M059J (cell line): ENCODE results near the gene RABL3. TPM values are rescaled to one million over a fixed set of nuclear protein-coding genes. Genes with fewer than 3 reads are reported as not detected.
"Not testable (repeated sequence)": the region's sequence is repeated elsewhere in the genome, so short reads cannot be mapped to it uniquely, and the experiment has no call there.

Experiments
- DNase-seq: peaks from one replicate; pipeline ENCODE4 v3.0.0-alpha.2; 2012; ENCODE audit warnings: low read depth
- total RNA-seq: library from RNA; depleted of rRNA; stranded (reverse); fragments of >200 nt; shearing (Covaris generic); gene quantifications from 2 replicates; pipeline ENCODE4 v1.2.3, GENCODE V29; 2014; rRNA removed

The RABL3 gene
- total RNA-seq, 1 experiment from 2014 or later = 27.9 TPM

DNA sequence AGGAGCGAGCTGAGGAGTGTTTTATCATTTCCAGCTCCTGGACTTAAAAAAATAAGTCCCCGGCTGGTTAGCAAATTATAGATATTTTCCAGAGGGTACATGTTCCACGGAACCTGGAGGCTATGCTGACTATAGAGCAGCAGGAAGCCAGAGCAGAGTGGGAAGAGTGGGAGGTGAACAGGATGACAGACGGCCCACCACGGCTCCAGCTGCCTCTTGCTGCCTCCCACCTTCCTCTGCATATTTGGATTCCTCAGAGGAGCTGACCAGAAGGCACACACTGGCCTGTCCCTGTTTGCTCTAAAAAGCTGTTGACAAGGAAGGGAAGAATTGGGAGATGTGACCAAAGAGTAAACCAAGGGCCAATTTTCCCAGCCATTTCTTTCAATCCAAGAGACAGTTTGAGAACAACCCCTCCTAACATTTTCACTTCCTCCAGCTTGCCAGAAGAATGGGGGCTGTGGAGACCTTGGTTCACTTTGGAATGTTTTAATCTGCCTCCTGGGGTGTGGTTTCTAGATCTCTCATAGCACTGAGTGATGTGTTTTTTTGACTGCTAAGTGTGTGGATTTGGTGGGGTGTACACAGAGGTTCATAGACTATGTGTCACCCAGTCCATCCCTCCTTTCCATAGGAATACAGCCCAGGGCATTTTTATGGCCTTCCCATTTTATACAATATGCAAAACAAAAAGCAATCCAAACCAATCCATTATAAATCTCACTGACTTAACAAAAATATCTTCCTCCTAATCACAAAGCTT is 97.1 kb downstream of the RABL3 start:
- peak; percentile 15 for DNase-seq

DNA sequence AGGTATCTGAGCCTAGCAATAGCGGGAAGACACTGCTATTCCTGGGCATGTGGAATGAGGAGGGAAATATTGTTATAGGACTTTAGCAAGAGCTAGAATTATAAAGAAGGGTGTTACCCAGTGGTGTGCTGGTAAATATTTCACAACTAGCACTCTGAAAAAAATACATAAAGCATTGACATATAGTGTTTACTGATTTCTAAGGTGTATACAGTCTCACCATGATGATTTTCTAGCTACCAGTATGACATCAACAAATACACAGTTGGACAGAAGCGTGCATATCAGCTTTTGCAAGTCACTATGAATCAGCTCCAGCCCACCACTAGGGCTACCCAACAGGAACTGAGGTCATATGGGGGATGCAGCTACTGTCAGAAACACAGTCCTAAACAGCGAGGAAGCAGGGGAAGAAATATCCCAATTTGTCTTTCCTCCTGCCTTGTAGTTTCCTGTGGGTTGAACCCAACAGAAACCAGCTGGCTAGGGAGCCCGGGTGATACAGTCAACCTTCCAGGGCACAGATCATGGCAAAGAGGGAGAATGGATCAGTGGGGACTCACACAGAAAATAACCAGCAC is 99.9 kb downstream of the RABL3 start:
- peak; percentile 50 for DNase-seq

DNA sequence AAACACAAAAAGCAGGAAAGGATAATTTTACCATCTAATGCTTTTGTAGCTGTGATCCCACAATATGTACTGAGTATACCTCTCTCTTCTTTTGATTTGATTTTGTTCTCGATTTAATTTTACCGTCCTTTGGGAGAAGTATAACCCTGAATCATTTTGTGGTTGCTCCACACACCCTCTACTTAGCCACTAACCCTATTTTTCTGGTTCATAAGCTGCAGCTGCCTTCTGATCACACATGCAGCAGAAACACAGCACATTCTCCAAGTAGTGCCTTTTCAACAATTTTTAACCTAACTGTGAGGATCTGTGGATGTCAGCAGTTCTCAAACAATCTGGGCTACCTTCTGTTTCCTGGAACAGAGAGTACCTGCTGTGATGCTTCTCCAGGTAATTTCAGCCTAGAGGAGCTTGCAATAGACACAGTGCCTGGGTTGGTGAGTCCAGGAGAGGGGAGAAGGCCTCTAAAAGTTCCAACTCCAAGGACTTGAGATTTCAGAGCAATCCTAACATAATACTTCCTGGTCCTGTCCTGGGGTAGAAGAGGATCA is 100.5 kb downstream of the RABL3 start:
- no peak for DNase-seq

DNA sequence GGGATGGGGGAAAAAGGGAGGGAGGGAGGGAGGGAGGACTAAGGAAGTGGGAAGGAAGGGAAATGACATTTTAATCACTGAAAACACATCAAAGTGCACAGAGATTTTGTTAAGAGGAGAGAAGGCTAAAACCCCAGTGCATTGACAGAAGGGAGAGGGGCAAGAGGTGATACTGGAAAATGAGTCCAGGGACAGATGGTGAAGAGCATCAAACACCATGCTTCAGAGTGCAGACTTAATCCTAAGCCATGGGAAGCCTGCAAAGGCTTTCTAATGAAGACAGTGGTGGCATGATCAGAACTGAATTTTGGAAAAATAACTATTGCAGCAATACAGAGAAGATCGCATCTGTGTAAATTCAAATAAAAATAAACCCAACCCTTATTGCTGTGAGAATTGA is 102.1 kb downstream of the RABL3 start:
- no peak for DNase-seq

DNA sequence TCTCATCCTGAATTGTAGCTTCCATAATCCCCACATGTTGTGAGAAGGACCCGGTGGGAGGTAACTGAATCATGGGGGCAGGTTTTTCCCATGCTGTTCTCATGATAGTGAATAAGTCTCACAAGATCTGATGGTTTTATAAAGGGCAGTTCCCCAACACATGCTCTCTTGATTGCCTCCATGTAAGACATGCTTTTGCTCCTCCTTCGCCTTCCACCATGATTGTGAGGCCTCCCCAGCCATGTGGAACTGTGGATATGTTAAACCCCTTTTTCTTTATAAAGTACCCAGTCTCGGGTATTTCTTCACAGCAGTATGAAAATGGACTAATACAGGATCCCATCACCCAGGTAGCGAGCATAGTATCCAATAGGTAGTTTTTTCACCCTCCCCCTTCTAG is 103.5 kb downstream of the RABL3 start:
- not testable (repeated sequence) for DNase-seq

DNA sequence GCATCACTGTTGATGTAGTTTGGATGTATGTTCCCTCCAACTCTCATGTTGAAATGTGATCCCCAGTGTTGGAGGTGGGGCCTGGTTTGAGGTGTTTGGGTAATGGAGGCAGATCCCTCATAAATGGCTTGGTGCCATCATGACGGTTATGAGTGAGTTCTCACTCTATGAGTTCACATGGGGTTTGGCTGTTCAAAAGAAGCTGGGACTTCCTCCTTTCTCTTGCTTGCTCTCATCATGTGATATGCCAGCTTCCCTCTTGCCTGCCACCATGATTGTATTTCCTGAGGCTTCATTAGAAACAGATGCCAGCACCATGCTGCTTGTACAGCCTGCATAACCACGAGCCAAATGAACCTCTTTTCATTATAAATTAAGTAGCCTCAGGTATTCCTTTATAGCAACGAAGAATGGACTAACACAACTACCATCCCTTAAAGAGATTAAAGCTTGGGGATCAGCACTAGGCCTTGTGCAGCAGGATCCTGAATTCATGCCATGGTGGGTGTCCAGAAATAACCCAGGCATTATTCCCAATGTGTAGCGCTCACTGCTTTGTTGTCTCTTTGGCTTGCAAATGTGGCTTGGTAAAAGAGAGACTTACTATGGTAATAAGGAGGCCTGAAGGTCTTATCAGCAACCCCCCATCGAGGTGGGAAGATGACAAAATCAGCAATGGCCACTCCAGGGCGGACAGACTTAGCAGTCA is 104.3 kb downstream of the RABL3 start:
- DNase-seq = peak; percentile 20

DNA sequence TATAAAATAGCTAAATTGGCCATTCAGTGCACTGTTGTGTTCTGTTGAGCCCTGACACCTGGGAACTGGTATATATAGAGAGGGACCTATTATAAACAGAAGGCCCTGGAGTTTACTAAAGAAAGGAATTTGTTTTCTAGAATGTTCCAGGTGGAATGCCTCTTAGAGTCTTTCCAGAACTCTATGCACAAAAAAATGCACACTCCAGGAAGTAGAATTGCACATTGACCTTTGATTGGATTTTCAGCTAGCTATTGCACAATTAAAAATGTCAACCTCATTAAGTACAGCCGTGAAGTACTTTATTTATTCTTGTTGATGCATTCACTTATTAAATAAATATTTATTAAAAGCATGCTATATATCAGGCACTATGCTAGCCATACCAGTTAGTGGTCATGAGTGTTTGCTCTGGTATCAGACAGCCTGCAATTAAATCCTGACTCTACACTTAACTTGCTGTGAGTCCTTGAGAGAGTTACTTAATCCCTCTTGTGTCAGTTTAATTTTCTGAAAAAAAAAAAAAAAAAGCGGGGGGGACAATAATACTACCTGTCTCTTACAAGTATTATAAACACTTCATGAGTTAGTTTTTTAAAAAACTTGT is 105.4 kb downstream of the RABL3 start:
- DNase-seq = no peak

Other genes with a start within 250 kb of the RABL3 start
- 287 and 362 TPM in 2 replicates for gene NDUFB4, start 146.2 kb downstream of the RABL3 start, total RNA-seq
- not detected in 2 replicates for gene HGD, start 60.3 kb downstream of the RABL3 start, total RNA-seq
- gene GTF2E1, start 228 bp upstream of the RABL3 start, total RNA-seq = 22.4 and 40.3 TPM in 2 replicates
- 0.07 TPM in 1 of 2 replicates, not detected in the other for gene STXBP5L, start 165.7 kb upstream of the RABL3 start, total RNA-seq